ENCODE data around the gene SLC39A11.
"Not testable (repeated sequence)": the region's sequence is repeated elsewhere in the genome, so short reads cannot be mapped to it uniquely, and the experiment has no call there.

Gene SLC39A11

DNA sequence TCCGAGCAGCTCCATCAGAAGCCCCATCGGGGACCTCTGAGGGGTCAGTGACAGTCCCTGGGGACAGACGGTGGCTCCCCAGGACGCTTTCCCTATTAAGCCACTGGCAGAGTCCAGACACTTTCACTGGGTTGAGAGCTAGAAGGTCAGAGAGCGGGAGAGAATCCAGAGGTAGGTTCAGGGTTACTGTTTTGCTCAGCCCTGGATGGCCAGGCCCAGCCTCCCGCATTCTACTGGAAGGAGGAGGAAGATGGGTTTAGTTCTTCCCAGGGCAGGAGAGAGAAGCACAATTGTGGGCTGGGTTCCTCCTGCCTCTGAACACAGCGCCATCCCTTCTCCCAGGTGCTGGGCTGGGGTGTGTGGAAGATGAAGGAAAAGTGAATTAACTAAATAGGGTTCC is 452.8 kb downstream of the SLC39A11 start:
- Histone ChIP-seq H3K4me3 (no peak overlapping the region), H3K27ac (no peak overlapping the region)
- TF ChIP-seq, protein P1, sequence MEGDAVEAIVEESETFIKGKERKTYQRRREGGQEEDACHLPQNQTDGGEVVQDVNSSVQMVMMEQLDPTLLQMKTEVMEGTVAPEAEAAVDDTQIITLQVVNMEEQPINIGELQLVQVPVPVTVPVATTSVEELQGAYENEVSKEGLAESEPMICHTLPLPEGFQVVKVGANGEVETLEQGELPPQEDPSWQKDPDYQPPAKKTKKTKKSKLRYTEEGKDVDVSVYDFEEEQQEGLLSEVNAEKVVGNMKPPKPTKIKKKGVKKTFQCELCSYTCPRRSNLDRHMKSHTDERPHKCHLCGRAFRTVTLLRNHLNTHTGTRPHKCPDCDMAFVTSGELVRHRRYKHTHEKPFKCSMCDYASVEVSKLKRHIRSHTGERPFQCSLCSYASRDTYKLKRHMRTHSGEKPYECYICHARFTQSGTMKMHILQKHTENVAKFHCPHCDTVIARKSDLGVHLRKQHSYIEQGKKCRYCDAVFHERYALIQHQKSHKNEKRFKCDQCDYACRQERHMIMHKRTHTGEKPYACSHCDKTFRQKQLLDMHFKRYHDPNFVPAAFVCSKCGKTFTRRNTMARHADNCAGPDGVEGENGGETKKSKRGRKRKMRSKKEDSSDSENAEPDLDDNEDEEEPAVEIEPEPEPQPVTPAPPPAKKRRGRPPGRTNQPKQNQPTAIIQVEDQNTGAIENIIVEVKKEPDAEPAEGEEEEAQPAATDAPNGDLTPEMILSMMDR (IDR thresholded peaks at IDR 0.05): no peak
- no peak for DNase-seq (ENCODE audit: low spot score)

DNA sequence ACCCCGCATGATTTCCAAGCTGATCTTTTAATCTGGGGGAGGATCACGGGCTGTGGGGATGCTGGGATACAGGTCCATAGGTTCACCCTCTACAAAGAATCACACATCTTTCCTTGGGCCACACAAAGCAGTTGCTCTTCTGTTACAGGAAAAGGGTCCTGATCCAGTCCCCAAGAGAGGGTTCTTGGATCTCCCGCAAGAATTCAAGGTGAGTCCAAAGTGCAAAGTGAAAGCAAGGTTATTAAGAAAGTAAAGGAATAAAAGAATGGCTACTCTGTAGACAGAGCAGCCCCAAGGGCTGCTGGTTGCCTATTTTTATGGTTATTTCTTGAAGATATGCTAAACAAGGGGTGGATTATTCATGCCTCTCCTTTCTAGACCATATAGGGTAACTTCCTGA is 453.6 kb downstream of the SLC39A11 start:
- DNase-seq (ENCODE audit: low spot score); H3K4me3 ChIP-seq; H3K27ac ChIP-seq: not testable (repeated sequence)

DNA sequence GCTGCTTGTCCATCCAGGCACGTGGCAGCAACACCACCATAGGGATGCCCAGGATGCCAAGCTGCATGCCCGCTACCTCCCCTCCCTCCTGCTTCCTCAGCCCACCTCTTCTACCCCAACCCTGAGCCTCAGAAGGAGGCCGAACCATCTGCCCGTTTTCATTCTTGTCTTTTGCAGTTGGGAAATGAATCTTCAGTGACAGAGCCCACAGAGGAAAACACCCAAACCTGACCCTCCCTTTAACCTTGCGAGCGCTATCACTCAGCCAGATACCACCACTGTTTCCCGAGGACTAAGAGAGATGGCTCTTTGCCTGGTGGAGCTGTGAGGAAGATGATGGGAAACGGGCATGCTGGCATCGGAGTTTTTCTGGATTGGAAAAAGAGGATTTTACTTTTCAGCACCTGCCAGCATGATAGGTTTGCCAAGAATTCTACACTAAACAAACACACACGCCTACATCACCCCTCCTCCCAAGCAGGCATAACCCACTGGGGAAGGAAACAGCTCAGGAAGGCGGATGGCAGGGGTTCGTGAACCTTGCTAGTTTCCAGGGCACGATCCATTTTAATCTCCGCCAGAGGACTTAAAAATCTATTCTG is 457.4 kb downstream of the SLC39A11 start:
- TF ChIP-seq, protein P1 (IDR thresholded peaks at IDR 0.05): no peak
- H3K27ac ChIP-seq: no peak overlapping the region
- H3K4me3 ChIP-seq: no peak overlapping the region
- DNase-seq (ENCODE audit: low spot score): no peak

DNA sequence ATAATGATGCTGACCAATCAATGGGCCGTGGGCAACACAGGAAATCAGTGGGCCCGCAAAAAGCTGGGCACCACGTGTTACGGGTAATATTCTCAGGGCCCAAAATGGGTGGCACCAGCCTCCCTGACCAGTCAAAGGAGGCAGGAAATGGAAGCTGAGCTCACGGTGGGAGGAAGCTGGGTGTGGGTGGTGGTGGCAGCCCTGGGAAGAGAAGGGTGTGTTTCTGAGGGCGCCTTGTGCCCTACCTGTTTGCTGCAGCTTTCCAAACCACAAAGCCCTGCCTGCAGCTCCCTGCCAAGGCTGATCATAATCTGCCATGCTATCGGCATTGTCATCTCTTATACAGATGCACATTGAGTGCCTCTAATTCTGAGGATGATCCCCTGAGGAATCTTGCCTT is 457.9 kb downstream of the SLC39A11 start:
- no peak for DNase-seq (ENCODE audit: low spot score)
- no peak overlapping the region for H3K27ac ChIP-seq
- no peak overlapping the region for H3K4me3 ChIP-seq
- TF ChIP-seq, protein P1 (IDR thresholded peaks at IDR 0.05): no peak

DNA sequence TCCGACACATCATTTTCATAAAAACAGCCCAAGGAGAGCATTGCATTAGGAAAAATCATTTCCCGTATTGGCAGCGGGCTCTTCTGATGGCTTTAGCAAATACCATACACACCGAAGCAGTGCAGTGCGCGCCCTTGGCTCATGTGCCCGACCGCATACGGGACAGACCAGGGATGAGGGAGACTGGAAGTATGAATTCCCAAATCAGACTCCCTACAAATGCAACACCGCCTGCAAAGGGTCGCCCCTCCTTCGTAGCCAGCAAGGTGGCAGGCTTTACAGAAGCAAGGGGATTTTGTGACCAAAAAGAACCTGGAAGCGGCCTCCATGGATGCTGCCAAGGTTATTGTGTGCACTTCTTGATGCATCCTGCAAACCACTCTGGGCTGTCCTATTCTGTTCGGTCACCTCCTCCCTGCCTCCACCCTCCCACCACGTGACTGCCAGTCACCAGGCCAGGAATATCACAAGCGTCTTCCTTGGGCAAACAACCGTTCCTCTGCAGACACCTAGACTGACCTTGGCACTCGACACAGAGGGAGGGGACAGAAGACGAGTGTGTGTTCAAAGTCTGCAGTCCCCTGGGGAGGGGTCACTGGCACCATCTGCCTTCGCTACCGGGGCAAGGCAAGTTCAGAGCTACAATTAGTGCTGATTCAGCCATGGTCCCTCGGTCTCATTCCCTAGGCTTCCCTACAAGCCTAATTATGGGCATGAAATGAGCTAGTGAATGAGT is 460.4 kb downstream of the SLC39A11 start:
- no peak for DNase-seq (ENCODE audit: low spot score)
- Histone ChIP-seq H3K27ac (no peak overlapping the region), H3K4me3 (no peak overlapping the region)
- TF ChIP-seq, protein P1 (IDR thresholded peaks at IDR 0.05): no peak

DNA sequence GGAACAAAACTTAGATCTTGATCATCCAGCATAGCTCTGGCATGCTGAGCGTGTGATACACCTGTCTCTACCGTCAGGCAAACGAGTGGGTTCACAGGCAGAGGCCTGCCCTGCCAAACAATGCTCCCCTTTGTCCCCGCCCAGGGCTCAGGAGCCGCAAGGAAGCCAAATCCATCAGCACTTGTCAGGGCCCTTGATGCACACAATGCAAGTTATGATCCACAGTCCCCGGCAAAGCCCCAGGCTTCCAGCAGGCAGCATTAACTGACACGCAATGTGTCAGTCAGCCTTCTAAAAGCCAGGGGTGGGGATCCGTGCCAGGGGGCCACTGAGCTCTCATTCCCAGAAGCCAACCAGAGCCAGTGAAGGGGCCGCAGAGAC is 460.9 kb downstream of the SLC39A11 start:
- TF ChIP-seq, protein P1 (IDR thresholded peaks at IDR 0.05): no peak
- Histone ChIP-seq H3K27ac (no peak overlapping the region), H3K4me3 (no peak overlapping the region)
- DNase-seq (ENCODE audit: low spot score): no peak

DNA sequence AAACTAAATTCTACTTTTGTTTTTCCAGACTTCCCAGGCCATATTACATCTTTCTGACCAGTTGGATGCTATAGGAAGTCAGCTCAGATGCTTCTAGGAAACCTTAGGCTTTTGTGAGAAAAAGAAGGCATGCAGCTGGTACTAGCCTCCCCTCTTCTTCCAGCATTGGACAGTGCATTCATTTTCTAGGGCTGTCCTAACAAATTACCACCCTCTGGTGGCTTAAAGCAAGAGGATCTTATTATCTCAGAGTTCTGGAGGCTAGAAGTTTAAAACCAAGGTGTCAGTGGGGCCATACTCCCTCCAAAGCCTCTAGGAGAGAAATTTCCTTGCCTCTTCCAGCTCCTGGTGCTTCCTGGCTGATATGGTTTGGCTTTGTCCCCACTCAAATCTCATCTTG is 467.8 kb downstream of the SLC39A11 start:
- H3K27ac ChIP-seq: no peak overlapping the region
- TF ChIP-seq, protein P1 (IDR thresholded peaks at IDR 0.05): no peak
- DNase-seq (ENCODE audit: low spot score): no peak
- H3K4me3 ChIP-seq: no peak overlapping the region

Data from coronary artery (tissue), 2 donors.